Adrenal gland (tissue), 5 donors: ENCODE results near the gene TET2.

ENCODE experiments used
- CTCF ChIP-seq, 6 experiments: fragments of 450-650 bp in 4 of 6; fragments of 200-600 bp in 2 of 6; sonication (generic) in 1 of 6; IDR thresholded peaks; 1 replicate in 5 of 6; 2 replicates in 1 of 6; pipeline versions ENCODE4 v1.5.1 to v1.8.0; 2016 to 2021; ENCODE audit warnings: antibody characterized with exemption in 6 of 6, mild to moderate bottlenecking in 2 of 6, moderate library complexity in 1 of 6
- POLR2A ChIP-seq, 2 donors: fragments of 450-650 bp; IDR thresholded peaks; one replicate each; pipeline ENCODE4 v1.6.1; 2017; ENCODE audit warnings: antibody characterized with exemption in 2 of 2, mild to moderate bottlenecking in 2 of 2, moderate library complexity in 1 of 2
- donor health status: DM: no; HTN: no; CAD: no.

GRCh38 chr4:105257817-105258495 is 111.3 kb downstream of the TET2 start:
- TF ChIP-seq CTCF (IDR thresholded peaks at IDR 0.05) (no peak), POLR2A (IDR thresholded peaks at IDR 0.05) (no peak)
